GM23338 (cell line): ENCODE measurements around the gene TTLL6. TPM values are rescaled to one million over a fixed set of nuclear protein-coding genes. Genes with fewer than 3 reads are reported as not detected.

Experiments used
- ATAC-seq: fragments of 200-7000 bp; cut with Tn5 transposase; 3 replicates; pipeline ENCODE4 v1.9.1; 2020
- DNase-seq: peaks from one replicate; pipeline ENCODE4 v3.0.0-alpha.2; 2015; ENCODE audit warnings: low spot score
- H2AFZ ChIP-seq: fragments of 200-600 bp; sonication (generic); 2 replicates; pipeline ENCODE4 v1.8.0; 2016; ENCODE audit warnings: antibody characterized with exemption, mild to moderate bottlenecking, moderate library complexity
- H3F3A ChIP-seq: fragments of 200-600 bp; sonication (generic); replicated peaks from 2 replicates; pipeline ENCODE4 v1.8.0; 2017; ENCODE audit warnings: antibody characterized with exemption, mixed run types, low read depth
- H3K27ac ChIP-seq: fragments of 200-600 bp; sonication (generic); 2 replicates; pipeline ENCODE4 v1.6.1; 2016; ENCODE audit warnings: low read depth
- H3K27me3 ChIP-seq: fragments of 200-600 bp; sonication (generic); 2 replicates; pipeline ENCODE4 v1.8.0; 2016; ENCODE audit warnings: mild to moderate bottlenecking, mixed run types, moderate library complexity; ENCODE audit not compliant: insufficient read depth
- H3K36me3 ChIP-seq: fragments of 200-600 bp; sonication (generic); 2 replicates; pipeline ENCODE4 v1.8.0; 2016; ENCODE audit warnings: mild to moderate bottlenecking; ENCODE audit not compliant: insufficient read depth
- H3K4me1 ChIP-seq: fragments of 200-600 bp; sonication (generic); 2 replicates; pipeline ENCODE4 v1.8.0; 2016; ENCODE audit warnings: mild to moderate bottlenecking, moderate library complexity; ENCODE audit not compliant: insufficient read depth
- H3K4me2 ChIP-seq: fragments of 200-600 bp; sonication (generic); 2 replicates; pipeline ENCODE4 v1.7.1; 2017; ENCODE audit warnings: mixed run types
- H3K4me3 ChIP-seq: fragments of 200-600 bp; sonication (generic); 2 replicates; pipeline ENCODE4 v1.6.1; 2016; ENCODE audit warnings: mixed run types
- H3K79me2 ChIP-seq: fragments of 200-600 bp; sonication (generic); replicated peaks from 2 replicates; pipeline ENCODE4 v1.8.0; 2017; ENCODE audit warnings: mild to moderate bottlenecking; ENCODE audit not compliant: insufficient read depth
- H3K9me2 ChIP-seq: fragments of 200-600 bp; sonication (generic); 2 replicates; pipeline ENCODE4 v1.8.0; 2017; ENCODE audit not compliant: insufficient read depth
- H4K20me1 ChIP-seq: fragments of 200-600 bp; sonication (generic); replicated peaks from 2 replicates; pipeline ENCODE4 v1.8.0; 2017; ENCODE audit warnings: mild to moderate bottlenecking; ENCODE audit not compliant: insufficient read depth
- H3K27ac Mint-ChIP-seq: 2 replicates; pipeline ENCODE4 v1.8.0; 2020; ENCODE audit warnings: inconsistent platforms, mild to moderate bottlenecking, moderate library complexity, mixed read lengths
- H3K27me3 Mint-ChIP-seq: 3 replicates; pipeline ENCODE4 v1.8.0; 2022; ENCODE audit warnings: low read depth, mild to moderate bottlenecking, moderate library complexity, mixed read lengths, inconsistent platforms; ENCODE audit not compliant: insufficient read depth, poor library complexity
- H3K36me3 Mint-ChIP-seq: 3 replicates; pipeline ENCODE4 v1.8.0; 2021; ENCODE audit warnings: low read depth, mild to moderate bottlenecking, inconsistent platforms, moderate library complexity, mixed read lengths
- H3K4me1 Mint-ChIP-seq: 3 replicates; pipeline ENCODE4 v1.8.0; 2020; ENCODE audit warnings: mild to moderate bottlenecking, inconsistent platforms, mixed read lengths
- H3K4me3 Mint-ChIP-seq: 3 replicates; pipeline ENCODE4 v1.8.0; 2021; ENCODE audit warnings: moderate library complexity, mild to moderate bottlenecking, inconsistent platforms, mixed read lengths
- H3K9me3 Mint-ChIP-seq: 3 replicates; pipeline ENCODE4 v1.8.0; 2020; ENCODE audit warnings: moderate library complexity, mild to moderate bottlenecking, inconsistent platforms, mixed read lengths
- CREB1 ChIP-seq: fragments of 250-450 bp; sonication (Bioruptor Pico); IDR thresholded peaks from 2 replicates; pipeline ENCODE4 v1.5.0; 2020; ENCODE audit warnings: low read depth, mild to moderate bottlenecking, moderate library complexity
- EZH2 ChIP-seq: fragments of 200-600 bp; sonication (generic); IDR thresholded peaks from one replicate; pipeline ENCODE4 v1.8.0; 2017; ENCODE audit warnings: antibody characterized with exemption, mild to moderate bottlenecking, low read depth; ENCODE audit not compliant: unreplicated experiment
- EZH2phosphoT487 ChIP-seq: fragments of 200-600 bp; sonication (generic); IDR thresholded peaks from one replicate; pipeline ENCODE4 v1.8.1; 2018; ENCODE audit warnings: antibody characterized with exemption; ENCODE audit not compliant: unreplicated experiment
- JUNB ChIP-seq: IDR thresholded peaks from one replicate; pipeline ENCODE4 v1.6.1; 2016; ENCODE audit warnings: antibody characterized with exemption; ENCODE audit not compliant: unreplicated experiment
- NANOG ChIP-seq: IDR thresholded peaks from 2 replicates; pipeline ENCODE4 v1.6.1; 2016; ENCODE audit warnings: antibody characterized with exemption, borderline replicate concordance
- POLR2AphosphoS5 ChIP-seq: IDR thresholded peaks from 2 replicates; pipeline ENCODE4 v1.6.1; 2016; ENCODE audit warnings: antibody characterized with exemption, low read depth
- STAT1 ChIP-seq: IDR thresholded peaks from one replicate; pipeline ENCODE4 v1.6.1; 2016; ENCODE audit warnings: antibody characterized with exemption; ENCODE audit not compliant: unreplicated experiment
- ZNF114 ChIP-seq: fragments of 250-450 bp; sonication (Bioruptor Pico); IDR thresholded peaks from 2 replicates; pipeline ENCODE4 v1.5.0; 2020; ENCODE audit warnings: mild to moderate bottlenecking, moderate library complexity
- ZNF331 ChIP-seq: fragments of 250-450 bp; sonication (Bioruptor Pico); IDR thresholded peaks from 2 replicates; pipeline ENCODE4 v1.5.0; 2020; ENCODE audit warnings: low read depth, mild to moderate bottlenecking, moderate library complexity
- polyA plus RNA-seq: library from polyadenylated mRNA; unstranded; fragments of >200 nt; fragmentation: Nextera tagmentation; extraction: Ambion mirVana; gene quantifications from 2 replicates; pipeline ENCODE4 v1.2.1, GENCODE V29; 2016
- total RNA-seq: library from RNA; depleted of rRNA; stranded (reverse); fragments of >200 nt; shearing (Covaris generic); gene quantifications from 2 replicates; pipeline ENCODE4 v1.2.3, GENCODE V29; 2014
- TF ChIP-seq, protein P1 (sequence below): IDR thresholded peaks from one replicate; pipeline ENCODE4 v1.6.1; 2018; ENCODE audit warnings: antibody characterized with exemption; ENCODE audit not compliant: unreplicated experiment
- TF ChIP-seq, protein P2 (sequence below): IDR thresholded peaks from 2 replicates; pipeline ENCODE4 v1.6.1; 2016; ENCODE audit warnings: antibody characterized with exemption
- TF ChIP-seq, protein P3 (sequence below), 2 experiments: fragments of 200-600 bp in 1 of 2; sonication (generic) in 1 of 2; conservative IDR thresholded peaks; 2 replicates each; pipeline versions ENCODE4 v1.5.1 to v1.6.1; 2016 to 2017; ENCODE audit warnings: antibody characterized with exemption in 2 of 2, low read depth in 2 of 2, mild to moderate bottlenecking in 2 of 2, moderate library complexity in 1 of 2

Gene TTLL6
- total and polyA plus RNA-seq, 2 experiments from 2014 or later, result 1.9 to 4.7 TPM

DNA sequence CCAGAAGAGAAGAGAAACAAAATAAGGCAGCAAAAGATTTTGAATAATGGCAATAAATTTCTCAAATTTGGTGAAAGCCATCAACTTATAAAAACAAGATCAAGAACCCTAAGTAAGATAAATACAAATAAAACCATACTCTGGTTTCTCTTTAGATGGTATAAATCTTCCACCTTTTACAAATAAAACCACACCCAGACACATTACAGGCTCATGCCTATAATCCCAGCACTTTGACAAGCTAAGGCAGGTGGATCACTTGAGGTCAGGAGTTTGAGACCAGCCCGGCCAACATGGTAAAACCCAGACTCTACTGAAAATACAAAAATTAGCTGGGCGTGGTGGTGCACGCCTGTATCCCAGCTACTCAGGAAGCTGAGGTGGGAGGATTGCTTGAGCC is 43.8 kb downstream of the TTLL6 start:
- TF ChIP-seq ZNF331 (no peak), NANOG (no peak)
- TF ChIP-seq, protein P1, sequence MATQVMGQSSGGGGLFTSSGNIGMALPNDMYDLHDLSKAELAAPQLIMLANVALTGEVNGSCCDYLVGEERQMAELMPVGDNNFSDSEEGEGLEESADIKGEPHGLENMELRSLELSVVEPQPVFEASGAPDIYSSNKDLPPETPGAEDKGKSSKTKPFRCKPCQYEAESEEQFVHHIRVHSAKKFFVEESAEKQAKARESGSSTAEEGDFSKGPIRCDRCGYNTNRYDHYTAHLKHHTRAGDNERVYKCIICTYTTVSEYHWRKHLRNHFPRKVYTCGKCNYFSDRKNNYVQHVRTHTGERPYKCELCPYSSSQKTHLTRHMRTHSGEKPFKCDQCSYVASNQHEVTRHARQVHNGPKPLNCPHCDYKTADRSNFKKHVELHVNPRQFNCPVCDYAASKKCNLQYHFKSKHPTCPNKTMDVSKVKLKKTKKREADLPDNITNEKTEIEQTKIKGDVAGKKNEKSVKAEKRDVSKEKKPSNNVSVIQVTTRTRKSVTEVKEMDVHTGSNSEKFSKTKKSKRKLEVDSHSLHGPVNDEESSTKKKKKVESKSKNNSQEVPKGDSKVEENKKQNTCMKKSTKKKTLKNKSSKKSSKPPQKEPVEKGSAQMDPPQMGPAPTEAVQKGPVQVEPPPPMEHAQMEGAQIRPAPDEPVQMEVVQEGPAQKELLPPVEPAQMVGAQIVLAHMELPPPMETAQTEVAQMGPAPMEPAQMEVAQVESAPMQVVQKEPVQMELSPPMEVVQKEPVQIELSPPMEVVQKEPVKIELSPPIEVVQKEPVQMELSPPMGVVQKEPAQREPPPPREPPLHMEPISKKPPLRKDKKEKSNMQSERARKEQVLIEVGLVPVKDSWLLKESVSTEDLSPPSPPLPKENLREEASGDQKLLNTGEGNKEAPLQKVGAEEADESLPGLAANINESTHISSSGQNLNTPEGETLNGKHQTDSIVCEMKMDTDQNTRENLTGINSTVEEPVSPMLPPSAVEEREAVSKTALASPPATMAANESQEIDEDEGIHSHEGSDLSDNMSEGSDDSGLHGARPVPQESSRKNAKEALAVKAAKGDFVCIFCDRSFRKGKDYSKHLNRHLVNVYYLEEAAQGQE, result no peak
- TF ChIP-seq, protein P2, sequence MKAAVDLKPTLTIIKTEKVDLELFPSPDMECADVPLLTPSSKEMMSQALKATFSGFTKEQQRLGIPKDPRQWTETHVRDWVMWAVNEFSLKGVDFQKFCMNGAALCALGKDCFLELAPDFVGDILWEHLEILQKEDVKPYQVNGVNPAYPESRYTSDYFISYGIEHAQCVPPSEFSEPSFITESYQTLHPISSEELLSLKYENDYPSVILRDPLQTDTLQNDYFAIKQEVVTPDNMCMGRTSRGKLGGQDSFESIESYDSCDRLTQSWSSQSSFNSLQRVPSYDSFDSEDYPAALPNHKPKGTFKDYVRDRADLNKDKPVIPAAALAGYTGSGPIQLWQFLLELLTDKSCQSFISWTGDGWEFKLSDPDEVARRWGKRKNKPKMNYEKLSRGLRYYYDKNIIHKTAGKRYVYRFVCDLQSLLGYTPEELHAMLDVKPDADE, result no peak
- Histone ChIP-seq H3K9me2 (no peaks in the 10 kb centered on the region), H3K36me3 (no peaks in the 10 kb centered on the region), H3K4me3 (no peak overlapping the region), H3K27ac (no peak overlapping the region), H3K4me1 (no peaks in the 10 kb centered on the region), H2AFZ (no peak overlapping the region), H3K4me2 (no peak overlapping the region), H3K79me2 (no peaks in the 10 kb centered on the region), H3F3A (no peaks in the 10 kb centered on the region), H3K27me3 (no peaks in the 10 kb centered on the region; the same call in 1 of the 2 replicates), H4K20me1 (no peaks in the 10 kb centered on the region)
- no peak for DNase-seq
- Mint-ChIP-seq H3K27ac (no peak overlapping the region), H3K36me3 (no peaks in the 10 kb centered on the region), H3K4me3 (no peak overlapping the region), H3K9me3 (peaks cover 4% of the 10 kb centered on the region; the same call in 1 of the 3 replicates), H3K4me1 (no peaks in the 10 kb centered on the region), H3K27me3 (peaks cover 4% of the 10 kb centered on the region)
- no peak for ATAC-seq

DNA sequence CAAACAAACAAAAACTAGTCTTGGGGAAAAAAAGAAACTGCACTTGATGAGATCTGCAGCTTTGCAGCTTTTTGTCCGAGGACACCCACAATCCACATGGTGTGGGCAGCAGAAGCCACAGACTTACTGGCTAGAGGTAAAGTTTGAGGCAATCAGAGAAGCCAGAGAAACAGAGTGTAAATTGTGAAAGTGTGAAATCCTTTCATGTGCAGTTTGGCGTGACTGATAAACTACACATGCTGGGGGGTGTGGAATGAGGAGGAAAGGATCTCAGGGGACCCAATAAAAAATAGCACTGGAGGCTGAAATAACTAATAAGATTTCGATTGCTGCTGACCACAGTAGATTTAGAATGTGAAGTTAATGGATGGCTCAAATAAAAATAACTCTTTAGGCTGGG is 46.1 kb downstream of the TTLL6 start:
- Histone ChIP-seq H3K4me2 (no peak overlapping the region), H3K27me3 (peaks cover 5% of the 10 kb centered on the region; the same call in 1 of the 2 replicates), H3K9me2 (no peaks in the 10 kb centered on the region), H2AFZ (no peak overlapping the region), H3K79me2 (no peaks in the 10 kb centered on the region), H3K27ac (no peak overlapping the region), H3K4me3 (no peak overlapping the region), H3K36me3 (no peaks in the 10 kb centered on the region), H3F3A (no peaks in the 10 kb centered on the region), H4K20me1 (no peaks in the 10 kb centered on the region), H3K4me1 (no peaks in the 10 kb centered on the region)
- H3K4me3 Mint-ChIP-seq, result no peak overlapping the region
- no peak for ATAC-seq
- peaks cover 3% of the 10 kb centered on the region; the same call in 1 of the 3 replicates for H3K9me3 Mint-ChIP-seq
- no peak for DNase-seq
- no peaks in the 10 kb centered on the region for H3K36me3 Mint-ChIP-seq
- H3K27me3 Mint-ChIP-seq, result peaks cover 2% of the 10 kb centered on the region
- H3K27ac Mint-ChIP-seq, result no peak overlapping the region
- no peaks in the 10 kb centered on the region for H3K4me1 Mint-ChIP-seq
- TF ChIP-seq ZNF331 (no peak), POLR2AphosphoS5 (no peak), EZH2 (no peak), JUNB (no peak), CREB1 (CRISPR knock-in tag) (no peak), STAT1 (no peak), EZH2phosphoT487 (no peak), ZNF114 (CRISPR knock-in tag) (no peak), NANOG (no peak)
- TF ChIP-seq, protein P1, result no peak
- TF ChIP-seq, protein P2, result no peak
- TF ChIP-seq, protein P3, sequence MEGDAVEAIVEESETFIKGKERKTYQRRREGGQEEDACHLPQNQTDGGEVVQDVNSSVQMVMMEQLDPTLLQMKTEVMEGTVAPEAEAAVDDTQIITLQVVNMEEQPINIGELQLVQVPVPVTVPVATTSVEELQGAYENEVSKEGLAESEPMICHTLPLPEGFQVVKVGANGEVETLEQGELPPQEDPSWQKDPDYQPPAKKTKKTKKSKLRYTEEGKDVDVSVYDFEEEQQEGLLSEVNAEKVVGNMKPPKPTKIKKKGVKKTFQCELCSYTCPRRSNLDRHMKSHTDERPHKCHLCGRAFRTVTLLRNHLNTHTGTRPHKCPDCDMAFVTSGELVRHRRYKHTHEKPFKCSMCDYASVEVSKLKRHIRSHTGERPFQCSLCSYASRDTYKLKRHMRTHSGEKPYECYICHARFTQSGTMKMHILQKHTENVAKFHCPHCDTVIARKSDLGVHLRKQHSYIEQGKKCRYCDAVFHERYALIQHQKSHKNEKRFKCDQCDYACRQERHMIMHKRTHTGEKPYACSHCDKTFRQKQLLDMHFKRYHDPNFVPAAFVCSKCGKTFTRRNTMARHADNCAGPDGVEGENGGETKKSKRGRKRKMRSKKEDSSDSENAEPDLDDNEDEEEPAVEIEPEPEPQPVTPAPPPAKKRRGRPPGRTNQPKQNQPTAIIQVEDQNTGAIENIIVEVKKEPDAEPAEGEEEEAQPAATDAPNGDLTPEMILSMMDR (conservative IDR thresholded peaks at IDR 0.05; ENCODE audit: low read depth in 2 of 2), result no peak
